Liver (tissue), 9 donors: Measurements from ENCODE around the gene TBX1. TPM values are rescaled to one million over a fixed set of nuclear protein-coding genes. Genes with fewer than 3 reads are reported as not detected.

Experiments
- DNase-seq: peaks from one replicate; pipeline ENCODE4 v3.0.0-alpha.2; 2017; ENCODE audit warnings: low spot score
- H3K27ac ChIP-seq, 2 donors: one replicate each; pipeline ENCODE4 v1.7.0; 2013; ENCODE audit warnings: inconsistent platforms in 2 of 2, low read length in 2 of 2, control low read depth in 1 of 2, low read depth in 1 of 2, mild to moderate bottlenecking in 1 of 2
- H3K27me3 ChIP-seq, 4 donors: one replicate each; pipeline versions ENCODE4 v1.6.1 to v1.7.0; 2013; ENCODE audit warnings: low read length in 3 of 4, inconsistent platforms in 1 of 4, mild to moderate bottlenecking in 1 of 4, moderate library complexity in 1 of 4; ENCODE audit not compliant: control insufficient read depth in 4 of 4, insufficient read depth in 4 of 4
- H3K36me3 ChIP-seq, 4 donors: one replicate each; pipeline versions ENCODE4 v1.6.1 to v1.7.0; 2013; ENCODE audit warnings: low read length in 3 of 4, mild to moderate bottlenecking in 3 of 4, low read depth in 1 of 4, moderate library complexity in 1 of 4; ENCODE audit not compliant: control insufficient read depth in 4 of 4, insufficient read depth in 3 of 4
- H3K4me1 ChIP-seq, 4 donors: one replicate each; pipeline versions ENCODE4 v1.6.1 to v1.7.0; 2013; ENCODE audit warnings: low read length in 3 of 4, mild to moderate bottlenecking in 3 of 4, moderate library complexity in 1 of 4; ENCODE audit not compliant: control insufficient read depth in 4 of 4, insufficient read depth in 4 of 4
- H3K4me3 ChIP-seq, 3 donors: one replicate each; pipeline versions ENCODE4 v1.6.1 to v1.7.0; 2013; ENCODE audit warnings: low read length in 3 of 3, control low read depth in 1 of 3, low read depth in 1 of 3, mild to moderate bottlenecking in 1 of 3
- H3K9ac ChIP-seq, 2 donors: one replicate each; pipeline ENCODE4 v1.7.0; 2013; ENCODE audit warnings: low read length in 2 of 2, mild to moderate bottlenecking in 2 of 2, moderate library complexity in 2 of 2, control low read depth in 1 of 2, low read depth in 1 of 2
- H3K9me3 ChIP-seq, 4 donors: one replicate each; pipeline versions ENCODE4 v1.6.1 to v1.7.0; 2013; ENCODE audit warnings: low read length in 3 of 4; ENCODE audit not compliant: control insufficient read depth in 4 of 4
- FOXA1 ChIP-seq: IDR thresholded peaks from 2 replicates; pipeline ENCODE4 v1.6.1; 2016; ENCODE audit warnings: antibody characterized with exemption
- FOXA2 ChIP-seq: IDR thresholded peaks from 2 replicates; pipeline ENCODE4 v1.6.1; 2016; ENCODE audit warnings: antibody characterized with exemption
- GABPA ChIP-seq, 2 donors: IDR thresholded peaks in 1 of 2; conservative IDR thresholded peaks in 1 of 2; 2 replicates each; pipeline ENCODE4 v1.6.1; 2016; ENCODE audit warnings: antibody characterized with exemption in 2 of 2, mild to moderate bottlenecking in 1 of 2, moderate library complexity in 1 of 2
- HNF4G ChIP-seq: IDR thresholded peaks from 2 replicates; pipeline ENCODE4 v1.6.1; 2016; ENCODE audit warnings: antibody characterized with exemption
- JUND ChIP-seq, 2 donors: IDR thresholded peaks; 2 replicates each; pipeline ENCODE4 v1.6.1; 2016; ENCODE audit warnings: antibody characterized with exemption in 2 of 2
- NR2F2 ChIP-seq: IDR thresholded peaks from 2 replicates; pipeline ENCODE4 v1.6.1; 2016; ENCODE audit warnings: antibody characterized with exemption
- RAD21 ChIP-seq, 2 donors: IDR thresholded peaks; 2 replicates each; pipeline ENCODE4 v1.6.1; 2016; ENCODE audit warnings: antibody characterized with exemption in 2 of 2, mild to moderate bottlenecking in 2 of 2
- RXRA ChIP-seq, 2 donors: IDR thresholded peaks; 2 replicates each; pipeline ENCODE4 v1.6.1; 2017 to 2018; ENCODE audit warnings: antibody characterized with exemption in 2 of 2, mild to moderate bottlenecking in 1 of 2
- SP1 ChIP-seq: IDR thresholded peaks from 2 replicates; pipeline ENCODE4 v1.6.1; 2018; ENCODE audit warnings: antibody characterized with exemption, mild to moderate bottlenecking
- YY1 ChIP-seq: IDR thresholded peaks from 2 replicates; pipeline ENCODE4 v1.6.1; 2016; ENCODE audit warnings: antibody characterized with exemption, mild to moderate bottlenecking
- WGBS: extraction: QIAGEN DNeasy Blood & Tissue Kit; methylation state at CpG from one replicate; pipeline ENCODE4 v1.1.7; 2013; 5-methylcytosine and 5-hydroxymethylcytosine counted together
- polyA plus RNA-seq, 2 donors: library from polyadenylated mRNA; stranded (reverse) in 1 of 2; unstranded in 1 of 2; fragments of 200-250 nt in 1 of 2; fragments of >200 nt in 1 of 2; fragmentation: Nextera tagmentation in 1 of 2; extraction: Ambion mirVana in 1 of 2; gene quantifications; one replicate each; pipeline versions ENCODE4 v1.2.1 to v1.2.3, GENCODE V29; 2013 to 2015
- total RNA-seq, 2 donors: library from RNA; depleted of rRNA; stranded (reverse); fragments of >200 nt; gene quantifications; one replicate each; pipeline ENCODE4 v1.2.3, GENCODE V29; 2014
- TF ChIP-seq, protein P1 (sequence below): IDR thresholded peaks from 2 replicates; pipeline ENCODE4 v1.6.1; 2016; ENCODE audit warnings: antibody characterized with exemption
- TF ChIP-seq, protein P2 (sequence below): IDR thresholded peaks from 2 replicates; pipeline ENCODE4 v1.6.1; 2016; ENCODE audit warnings: antibody characterized with exemption
- TF ChIP-seq, protein P3 (sequence below): IDR thresholded peaks from 2 replicates; pipeline ENCODE4 v1.6.1; 2016; ENCODE audit warnings: antibody characterized with exemption, mild to moderate bottlenecking
- TF ChIP-seq, protein P4 (sequence below): IDR thresholded peaks from 2 replicates; pipeline ENCODE4 v1.6.1; 2016; ENCODE audit warnings: antibody characterized with exemption
- TF ChIP-seq, protein P5 (sequence below): fragments of 150-350 bp; IDR thresholded peaks from 2 replicates; pipeline ENCODE4 v1.5.1; 2017; ENCODE audit warnings: improper control_type of control experiment, low read depth, low read length; ENCODE audit not compliant: missing input control
- donor health status: healthy.
- donor health status: healthy.
- donor health status: healthy.
- donor health status: healthy.
- donor health status: healthy.

The TBX1 gene
- total and polyA plus RNA-seq, 4 donors, result 0.17 to 0.18 TPM; not detected in 2

DNA sequence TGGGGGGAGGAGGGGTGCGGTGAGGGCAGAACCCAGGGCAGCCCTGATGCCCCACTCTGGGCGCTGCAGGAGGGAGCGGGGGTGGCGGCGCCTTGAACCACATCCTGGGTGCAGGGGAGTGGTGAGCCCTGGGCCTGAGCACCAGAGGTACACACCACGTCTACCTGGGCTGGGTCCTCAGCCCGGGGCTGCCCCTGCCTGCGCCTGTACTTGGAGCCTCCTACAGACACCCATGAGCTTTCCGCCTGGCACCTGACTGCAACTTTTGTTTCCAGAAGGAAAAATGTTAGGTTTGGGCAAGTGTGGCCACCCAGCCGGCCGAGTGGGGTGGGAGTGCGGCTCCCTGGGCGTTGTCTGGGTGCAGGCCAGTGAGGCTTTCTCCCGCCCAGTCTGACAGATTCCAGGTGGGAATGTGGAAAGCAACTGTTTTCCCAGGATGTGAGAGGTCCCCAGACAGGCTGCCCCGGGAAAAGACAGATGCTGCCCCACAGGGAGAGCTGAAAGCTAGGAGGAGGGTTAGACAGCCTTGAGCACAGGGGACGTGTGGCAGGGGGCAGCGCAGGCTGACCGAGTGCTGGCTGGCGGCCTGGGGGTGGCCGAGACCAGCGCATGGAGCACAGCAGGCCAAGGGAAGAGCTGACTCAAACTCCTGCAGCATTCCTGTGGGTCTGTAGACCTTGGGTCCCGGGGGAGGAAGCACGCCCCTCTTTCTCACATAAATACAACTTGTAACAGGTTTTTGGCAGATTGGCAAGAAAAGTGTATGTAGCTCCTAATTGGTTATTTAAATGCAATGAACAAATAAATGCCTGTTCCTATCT, 50.0 kb downstream of the TBX1 start:
- Histone ChIP-seq H3K4me1 (peaks cover 0 to 6% (median 1%) of the 10 kb centered on the region in 4 donors), H3K9me3 (no peaks in the 10 kb centered on the region), H3K9ac (no peak overlapping the region), H3K27ac (no peak overlapping the region), H3K4me3 (no peak overlapping the region), H3K27me3 (no peaks in the 10 kb centered on the region), H3K36me3 (no peaks in the 10 kb centered on the region)
- no peak for DNase-seq
- 93% methylated on average over 23 of the region's 23 CpGs for WGBS
- TF ChIP-seq HNF4G (no peak), YY1 (no peak), RXRA (IDR thresholded peaks at IDR 0.05) (no peak)
- TF ChIP-seq, protein P1, sequence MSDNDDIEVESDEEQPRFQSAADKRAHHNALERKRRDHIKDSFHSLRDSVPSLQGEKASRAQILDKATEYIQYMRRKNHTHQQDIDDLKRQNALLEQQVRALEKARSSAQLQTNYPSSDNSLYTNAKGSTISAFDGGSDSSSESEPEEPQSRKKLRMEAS, result no peak
- TF ChIP-seq, protein P2, sequence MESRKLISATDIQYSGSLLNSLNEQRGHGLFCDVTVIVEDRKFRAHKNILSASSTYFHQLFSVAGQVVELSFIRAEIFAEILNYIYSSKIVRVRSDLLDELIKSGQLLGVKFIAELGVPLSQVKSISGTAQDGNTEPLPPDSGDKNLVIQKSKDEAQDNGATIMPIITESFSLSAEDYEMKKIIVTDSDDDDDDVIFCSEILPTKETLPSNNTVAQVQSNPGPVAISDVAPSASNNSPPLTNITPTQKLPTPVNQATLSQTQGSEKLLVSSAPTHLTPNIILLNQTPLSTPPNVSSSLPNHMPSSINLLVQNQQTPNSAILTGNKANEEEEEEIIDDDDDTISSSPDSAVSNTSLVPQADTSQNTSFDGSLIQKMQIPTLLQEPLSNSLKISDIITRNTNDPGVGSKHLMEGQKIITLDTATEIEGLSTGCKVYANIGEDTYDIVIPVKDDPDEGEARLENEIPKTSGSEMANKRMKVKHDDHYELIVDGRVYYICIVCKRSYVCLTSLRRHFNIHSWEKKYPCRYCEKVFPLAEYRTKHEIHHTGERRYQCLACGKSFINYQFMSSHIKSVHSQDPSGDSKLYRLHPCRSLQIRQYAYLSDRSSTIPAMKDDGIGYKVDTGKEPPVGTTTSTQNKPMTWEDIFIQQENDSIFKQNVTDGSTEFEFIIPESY, result no peak
- TF ChIP-seq, protein P3, sequence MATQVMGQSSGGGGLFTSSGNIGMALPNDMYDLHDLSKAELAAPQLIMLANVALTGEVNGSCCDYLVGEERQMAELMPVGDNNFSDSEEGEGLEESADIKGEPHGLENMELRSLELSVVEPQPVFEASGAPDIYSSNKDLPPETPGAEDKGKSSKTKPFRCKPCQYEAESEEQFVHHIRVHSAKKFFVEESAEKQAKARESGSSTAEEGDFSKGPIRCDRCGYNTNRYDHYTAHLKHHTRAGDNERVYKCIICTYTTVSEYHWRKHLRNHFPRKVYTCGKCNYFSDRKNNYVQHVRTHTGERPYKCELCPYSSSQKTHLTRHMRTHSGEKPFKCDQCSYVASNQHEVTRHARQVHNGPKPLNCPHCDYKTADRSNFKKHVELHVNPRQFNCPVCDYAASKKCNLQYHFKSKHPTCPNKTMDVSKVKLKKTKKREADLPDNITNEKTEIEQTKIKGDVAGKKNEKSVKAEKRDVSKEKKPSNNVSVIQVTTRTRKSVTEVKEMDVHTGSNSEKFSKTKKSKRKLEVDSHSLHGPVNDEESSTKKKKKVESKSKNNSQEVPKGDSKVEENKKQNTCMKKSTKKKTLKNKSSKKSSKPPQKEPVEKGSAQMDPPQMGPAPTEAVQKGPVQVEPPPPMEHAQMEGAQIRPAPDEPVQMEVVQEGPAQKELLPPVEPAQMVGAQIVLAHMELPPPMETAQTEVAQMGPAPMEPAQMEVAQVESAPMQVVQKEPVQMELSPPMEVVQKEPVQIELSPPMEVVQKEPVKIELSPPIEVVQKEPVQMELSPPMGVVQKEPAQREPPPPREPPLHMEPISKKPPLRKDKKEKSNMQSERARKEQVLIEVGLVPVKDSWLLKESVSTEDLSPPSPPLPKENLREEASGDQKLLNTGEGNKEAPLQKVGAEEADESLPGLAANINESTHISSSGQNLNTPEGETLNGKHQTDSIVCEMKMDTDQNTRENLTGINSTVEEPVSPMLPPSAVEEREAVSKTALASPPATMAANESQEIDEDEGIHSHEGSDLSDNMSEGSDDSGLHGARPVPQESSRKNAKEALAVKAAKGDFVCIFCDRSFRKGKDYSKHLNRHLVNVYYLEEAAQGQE, result no peak
- TF ChIP-seq, protein P4, sequence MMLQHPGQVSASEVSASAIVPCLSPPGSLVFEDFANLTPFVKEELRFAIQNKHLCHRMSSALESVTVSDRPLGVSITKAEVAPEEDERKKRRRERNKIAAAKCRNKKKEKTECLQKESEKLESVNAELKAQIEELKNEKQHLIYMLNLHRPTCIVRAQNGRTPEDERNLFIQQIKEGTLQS, result no peak

DNA sequence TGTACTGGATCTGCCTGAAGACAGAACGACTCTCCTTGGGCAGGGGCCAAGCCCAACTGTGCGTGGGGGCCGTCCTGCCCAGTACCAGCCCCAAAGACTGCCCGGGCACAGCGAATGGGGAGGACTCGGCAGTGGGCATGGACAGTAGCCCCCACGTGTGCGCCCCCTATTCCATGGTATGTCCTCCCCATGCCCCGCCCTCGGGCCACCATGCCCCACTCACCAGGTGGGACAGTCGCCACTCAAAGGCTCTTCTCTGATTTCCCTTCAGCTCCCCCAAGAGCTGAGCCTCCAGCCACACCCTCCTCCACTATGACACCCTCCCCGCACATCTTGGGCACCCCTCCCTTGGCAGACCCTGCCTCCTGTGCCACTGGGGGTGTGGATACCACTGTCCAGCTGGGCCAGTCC, 50.6 kb downstream of the TBX1 start:
- Histone ChIP-seq H3K9ac (no peak overlapping the region), H3K27me3 (no peaks in the 10 kb centered on the region), H3K9me3 (no peaks in the 10 kb centered on the region), H3K4me1 (peaks cover 0 to 6% (median 1%) of the 10 kb centered on the region in 4 donors), H3K36me3 (no peaks in the 10 kb centered on the region), H3K4me3 (no peak overlapping the region), H3K27ac (no peak overlapping the region)
- WGBS, result 97% methylated on average over 12 of the region's 12 CpGs
- no peak for DNase-seq
- TF ChIP-seq GABPA (IDR thresholded peaks at IDR 0.05 in 1 of 2, conservative IDR thresholded peaks at IDR 0.05 in 1 of 2) (no peak), RXRA (IDR thresholded peaks at IDR 0.05) (no peak), NR2F2 (no peak), HNF4G (no peak), SP1 (no peak), JUND (IDR thresholded peaks at IDR 0.05) (no peak), FOXA1 (no peak), RAD21 (IDR thresholded peaks at IDR 0.05) (no peak), FOXA2 (no peak)
- TF ChIP-seq, protein P5, sequence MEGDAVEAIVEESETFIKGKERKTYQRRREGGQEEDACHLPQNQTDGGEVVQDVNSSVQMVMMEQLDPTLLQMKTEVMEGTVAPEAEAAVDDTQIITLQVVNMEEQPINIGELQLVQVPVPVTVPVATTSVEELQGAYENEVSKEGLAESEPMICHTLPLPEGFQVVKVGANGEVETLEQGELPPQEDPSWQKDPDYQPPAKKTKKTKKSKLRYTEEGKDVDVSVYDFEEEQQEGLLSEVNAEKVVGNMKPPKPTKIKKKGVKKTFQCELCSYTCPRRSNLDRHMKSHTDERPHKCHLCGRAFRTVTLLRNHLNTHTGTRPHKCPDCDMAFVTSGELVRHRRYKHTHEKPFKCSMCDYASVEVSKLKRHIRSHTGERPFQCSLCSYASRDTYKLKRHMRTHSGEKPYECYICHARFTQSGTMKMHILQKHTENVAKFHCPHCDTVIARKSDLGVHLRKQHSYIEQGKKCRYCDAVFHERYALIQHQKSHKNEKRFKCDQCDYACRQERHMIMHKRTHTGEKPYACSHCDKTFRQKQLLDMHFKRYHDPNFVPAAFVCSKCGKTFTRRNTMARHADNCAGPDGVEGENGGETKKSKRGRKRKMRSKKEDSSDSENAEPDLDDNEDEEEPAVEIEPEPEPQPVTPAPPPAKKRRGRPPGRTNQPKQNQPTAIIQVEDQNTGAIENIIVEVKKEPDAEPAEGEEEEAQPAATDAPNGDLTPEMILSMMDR, result no peak
- TF ChIP-seq, protein P3, result no peak
- TF ChIP-seq, protein P2, result no peak
- TF ChIP-seq, protein P4, result no peak
- TF ChIP-seq, protein P1, result no peak
